GM13977 (cell line): ENCODE results near the gene VAMP3.

Experiments used
- DNase-seq: peaks from one replicate; pipeline ENCODE4 v3.0.0; 2012; ENCODE audit warnings: low spot score
- in situ Hi-C: fragments of 300-500 bp; cut with MboI; formaldehyde crosslinking; loops from one replicate; pipeline ENCODE4 v1.12.0; 2022; ENCODE audit warnings: low sequenced_read_pairs, low pct_unique_long_range_greater_than_20kb, mixed read lengths, inconsistent platforms; ENCODE audit not compliant: unreplicated experiment
- TF ChIP-seq, protein P1 (sequence below): IDR thresholded peaks from 2 replicates; pipeline ENCODE4 v1.5.1; 2012; ENCODE audit warnings: mild to moderate bottlenecking, control low read depth; ENCODE audit not compliant: insufficient read depth; ENCODE audit errors: extremely low read depth, missing control alignments

VAMP3 gene

DNA sequence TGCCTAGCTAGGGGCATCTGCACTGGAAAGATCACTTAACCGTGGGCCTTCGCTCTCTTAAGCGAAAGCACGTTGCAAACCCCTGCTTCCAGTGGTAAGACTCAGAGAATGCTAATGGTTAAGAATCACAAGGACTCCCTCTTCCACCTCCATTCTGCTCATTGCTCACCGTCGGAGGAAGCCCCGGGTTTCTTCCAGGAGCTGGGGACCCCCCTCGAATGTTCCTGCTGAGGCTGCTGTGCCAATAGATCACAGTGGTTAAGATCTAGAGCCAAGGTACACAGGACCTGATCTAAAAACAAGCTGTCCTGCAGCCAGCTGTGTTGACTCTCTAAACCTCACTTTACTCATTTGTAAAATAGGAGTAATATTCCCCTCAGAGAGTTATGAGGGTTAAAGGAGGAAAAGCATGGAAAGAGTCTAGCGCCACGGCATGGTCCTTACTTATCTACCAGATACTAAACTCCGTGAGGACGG lies 765 bp downstream of the VAMP3 start:
- DNase-seq, result no peak
- in situ Hi-C loops, result loop anchor here (25.0 kb wide), 1 partner anchor 110 kb away; no protein-coding TSS in a partner anchor
- TF ChIP-seq, protein P1, sequence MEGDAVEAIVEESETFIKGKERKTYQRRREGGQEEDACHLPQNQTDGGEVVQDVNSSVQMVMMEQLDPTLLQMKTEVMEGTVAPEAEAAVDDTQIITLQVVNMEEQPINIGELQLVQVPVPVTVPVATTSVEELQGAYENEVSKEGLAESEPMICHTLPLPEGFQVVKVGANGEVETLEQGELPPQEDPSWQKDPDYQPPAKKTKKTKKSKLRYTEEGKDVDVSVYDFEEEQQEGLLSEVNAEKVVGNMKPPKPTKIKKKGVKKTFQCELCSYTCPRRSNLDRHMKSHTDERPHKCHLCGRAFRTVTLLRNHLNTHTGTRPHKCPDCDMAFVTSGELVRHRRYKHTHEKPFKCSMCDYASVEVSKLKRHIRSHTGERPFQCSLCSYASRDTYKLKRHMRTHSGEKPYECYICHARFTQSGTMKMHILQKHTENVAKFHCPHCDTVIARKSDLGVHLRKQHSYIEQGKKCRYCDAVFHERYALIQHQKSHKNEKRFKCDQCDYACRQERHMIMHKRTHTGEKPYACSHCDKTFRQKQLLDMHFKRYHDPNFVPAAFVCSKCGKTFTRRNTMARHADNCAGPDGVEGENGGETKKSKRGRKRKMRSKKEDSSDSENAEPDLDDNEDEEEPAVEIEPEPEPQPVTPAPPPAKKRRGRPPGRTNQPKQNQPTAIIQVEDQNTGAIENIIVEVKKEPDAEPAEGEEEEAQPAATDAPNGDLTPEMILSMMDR, result no peak

DNA sequence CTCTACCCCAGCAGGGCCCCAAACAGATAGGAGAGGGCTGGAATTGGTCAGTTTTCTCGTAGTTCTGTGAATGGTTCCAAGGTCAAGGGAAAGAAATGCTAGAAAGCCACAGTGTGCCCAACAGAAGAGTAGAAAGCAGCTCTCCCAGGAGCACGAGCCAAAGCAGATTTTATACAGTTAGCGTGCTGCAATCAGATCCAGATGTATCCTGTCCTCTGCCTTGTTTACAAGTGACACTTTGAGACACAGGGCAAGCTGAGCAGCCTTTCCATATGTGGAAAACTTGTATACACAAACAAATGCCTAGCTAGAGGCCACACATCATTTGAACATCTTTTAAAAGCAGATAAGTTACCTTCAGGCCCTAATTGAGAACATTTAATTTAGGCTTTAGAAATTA lies 6.5 kb downstream of the VAMP3 start:
- no peak for DNase-seq
- TF ChIP-seq, protein P1, result no peak
- in situ Hi-C loops, result no loop called here

DNA sequence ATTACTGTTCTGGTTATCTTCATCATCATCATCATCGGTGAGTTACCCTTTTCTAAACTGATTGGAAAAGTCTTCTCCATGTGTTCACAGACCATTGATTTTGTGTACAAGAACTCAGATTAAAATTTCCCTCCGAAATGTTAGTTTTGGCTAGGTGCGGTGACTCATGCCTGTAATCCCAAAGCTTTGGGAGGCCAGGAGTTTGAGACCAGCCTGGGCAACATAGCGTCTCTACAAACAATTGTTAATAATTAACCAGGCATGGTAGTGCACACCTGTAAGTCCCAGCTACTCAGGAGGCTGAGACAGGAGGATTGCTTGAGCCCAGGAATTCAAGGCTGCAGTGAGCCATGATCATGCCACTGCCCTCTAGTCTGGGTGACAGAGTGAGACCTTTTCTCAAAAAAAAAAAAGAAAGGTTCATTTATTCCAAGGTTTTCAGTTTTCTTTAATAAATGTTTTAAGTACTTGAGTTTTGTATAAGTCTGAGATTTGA lies 7.1 kb downstream of the VAMP3 start:
- in situ Hi-C loops, result no loop called here
- no peak for DNase-seq

DNA sequence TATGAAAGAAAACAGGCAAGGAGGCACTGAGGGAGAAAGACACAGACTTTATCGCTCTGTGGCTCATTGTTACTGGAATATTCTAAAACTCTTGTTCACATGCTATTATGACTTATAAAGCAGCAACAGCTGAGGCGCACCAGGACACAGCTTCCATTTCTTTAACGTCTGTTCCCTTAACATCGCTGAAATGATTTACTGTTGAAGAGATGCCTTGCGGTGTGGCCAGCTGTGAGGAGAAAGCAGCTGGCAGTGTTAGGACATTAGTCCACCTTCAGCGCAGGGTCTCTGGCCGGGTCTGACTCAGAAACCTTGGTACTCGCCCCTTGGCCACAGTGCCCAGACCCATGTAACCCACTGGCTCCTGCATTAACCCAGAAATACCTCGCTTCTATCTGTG lies 9.9 kb downstream of the VAMP3 start:
- in situ Hi-C loops, result no loop called here
- TF ChIP-seq, protein P1, result no peak

More for the DNA sequence above, 7.1 kb downstream of the VAMP3 start:
- TF ChIP-seq, protein P1, result no peak

DNA sequence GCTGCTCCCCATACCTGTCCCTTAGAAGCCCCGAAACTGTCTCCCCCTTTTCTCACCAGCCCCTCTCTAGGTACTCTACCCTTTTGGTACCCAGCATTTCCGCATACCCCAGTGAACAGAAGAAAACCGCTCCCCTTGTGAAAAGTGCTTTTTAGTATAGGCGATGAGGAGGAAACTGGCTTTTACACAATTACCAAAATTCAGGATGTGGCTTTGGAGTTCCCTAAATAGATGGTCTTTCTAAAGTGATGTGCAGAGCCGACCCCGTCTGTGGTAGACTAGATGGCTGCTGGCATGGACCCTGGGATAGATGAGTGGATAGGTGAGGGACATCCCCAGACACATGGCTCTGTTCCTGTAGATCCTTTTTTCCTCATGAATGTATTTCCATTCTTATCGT lies 10.4 kb downstream of the VAMP3 start:
- TF ChIP-seq, protein P1, result no peak
- in situ Hi-C loops, result no loop called here
- no peak for DNase-seq

More for the DNA sequence above, 9.9 kb downstream of the VAMP3 start:
- DNase-seq, result no peak

DNA sequence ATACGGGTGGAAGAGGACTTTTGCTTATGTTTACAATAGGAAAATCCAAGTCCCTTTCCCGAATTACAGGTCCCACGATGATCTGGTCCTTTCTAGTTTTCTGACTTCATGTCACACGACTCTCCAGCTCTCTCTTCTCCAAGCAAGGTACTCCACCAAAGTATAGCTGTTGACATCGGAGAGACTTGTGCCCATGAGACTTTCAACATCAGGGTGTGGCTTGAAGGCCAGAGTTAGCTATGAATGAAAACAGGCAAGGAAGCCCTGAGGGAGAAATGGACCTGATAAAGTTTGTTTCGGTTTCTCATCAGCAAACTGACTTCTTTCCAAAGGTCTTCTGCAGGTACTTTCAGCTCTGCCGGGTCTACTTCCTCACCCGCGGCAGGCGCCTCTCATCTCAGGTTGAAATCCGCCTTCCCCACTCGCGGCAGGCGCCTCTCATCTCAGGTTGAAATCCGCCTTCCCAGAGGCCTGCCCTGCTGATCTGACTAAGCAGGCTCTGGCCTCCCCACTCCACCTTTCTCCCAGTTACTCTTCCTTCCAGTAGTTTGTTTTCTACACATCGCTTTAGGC lies 10.9 kb downstream of the VAMP3 start:
- in situ Hi-C loops, result no loop called here
- TF ChIP-seq, protein P1, result no peak
- DNase-seq, result no peak
